Measurements from ENCODE around the gene LMX1A.

Gene LMX1A

GRCh38 chr1:165369255-165369848 lies 12.8 kb upstream of the LMX1A start:
- FAIRE-seq (peak; percentile 73), DNase-seq (ENCODE audit: extremely low spot score, insufficient read length, low read depth) (no peak)

GRCh38 chr1:165367375-165367993 lies 11.0 kb upstream of the LMX1A start:
- DNase-seq (ENCODE audit: extremely low spot score, insufficient read length, low read depth) (peak; percentile 53), FAIRE-seq (peak; percentile 80)

- FAIRE-seq: no peak
- DNase-seq (ENCODE audit: extremely low spot score, insufficient read length, low read depth): no peak
These were observed 8.8 kb upstream of the LMX1A start for GRCh38 chr1:165365341-165365740.

GRCh38 chr1:165364568-165365133 lies 8.1 kb upstream of the LMX1A start:
- no peak for FAIRE-seq

GRCh38 chr1:165356876-165357275 lies 361 bp upstream of the LMX1A start:
- DNase-seq (ENCODE audit: extremely low spot score, insufficient read length, low read depth) (no peak), FAIRE-seq (no peak)

More at GRCh38 chr1:165364568-165365133, 8.1 kb upstream of the LMX1A start:
- DNase-seq (ENCODE audit: extremely low spot score, insufficient read length, low read depth): no peak

- DNase-seq (ENCODE audit: extremely low spot score, insufficient read length, low read depth): no peak
These were observed 1.2 kb downstream of the LMX1A start for GRCh38 chr1:165355139-165355976.

GRCh38 chr1:165354739-165355138 lies 1.8 kb downstream of the LMX1A start:
- DNase-seq (ENCODE audit: extremely low spot score, insufficient read length, low read depth): no peak
- no peak for FAIRE-seq

More at GRCh38 chr1:165355139-165355976, 1.2 kb downstream of the LMX1A start:
- FAIRE-seq: no peak

- FAIRE-seq (no peak), DNase-seq (ENCODE audit: extremely low spot score, insufficient read length, low read depth) (no peak)
These were observed 2.5 kb downstream of the LMX1A start for GRCh38 chr1:165353731-165354671.

- FAIRE-seq: no peak
- no peak for DNase-seq (ENCODE audit: extremely low spot score, insufficient read length, low read depth)
These were observed 3.8 kb downstream of the LMX1A start for GRCh38 chr1:165352442-165353293.

- no peak for DNase-seq (ENCODE audit: extremely low spot score, insufficient read length, low read depth)
These were observed 4.6 kb downstream of the LMX1A start for GRCh38 chr1:165351863-165352441.

GRCh38 chr1:165350840-165351239 lies 5.7 kb downstream of the LMX1A start:
- FAIRE-seq (no peak), DNase-seq (ENCODE audit: extremely low spot score, insufficient read length, low read depth) (no peak)

More at GRCh38 chr1:165351863-165352441, 4.6 kb downstream of the LMX1A start:
- FAIRE-seq: no peak

GRCh38 chr1:165345502-165345901 lies 11.0 kb downstream of the LMX1A start:
- FAIRE-seq (no peak), DNase-seq (ENCODE audit: extremely low spot score, insufficient read length, low read depth) (no peak)

- DNase-seq (ENCODE audit: extremely low spot score, insufficient read length, low read depth): no peak
- no peak for FAIRE-seq
These were observed 11.8 kb downstream of the LMX1A start for GRCh38 chr1:165344736-165345135.

GRCh38 chr1:165344198-165344597 lies 12.3 kb downstream of the LMX1A start:
- FAIRE-seq (no peak), DNase-seq (ENCODE audit: extremely low spot score, insufficient read length, low read depth) (no peak)

GRCh38 chr1:165342587-165342986 lies 13.9 kb downstream of the LMX1A start:
- no peak for FAIRE-seq
- DNase-seq (ENCODE audit: extremely low spot score, insufficient read length, low read depth): no peak

GRCh38 chr1:165342168-165342567 lies 14.3 kb downstream of the LMX1A start:
- DNase-seq (ENCODE audit: extremely low spot score, insufficient read length, low read depth): no peak
- FAIRE-seq: no peak

- no peak for FAIRE-seq
These were observed 17.4 kb downstream of the LMX1A start for GRCh38 chr1:165339164-165339563.

GRCh38 chr1:165330483-165330882 lies 26.0 kb downstream of the LMX1A start:
- no peak for FAIRE-seq

More at GRCh38 chr1:165339164-165339563, 17.4 kb downstream of the LMX1A start:
- DNase-seq (ENCODE audit: extremely low spot score, insufficient read length, low read depth): no peak

More at GRCh38 chr1:165330483-165330882, 26.0 kb downstream of the LMX1A start:
- no peak for DNase-seq (ENCODE audit: extremely low spot score, insufficient read length, low read depth)
